ENCODE measurements around the gene AUTS2. TPM values are rescaled to one million over a fixed set of nuclear protein-coding genes. Genes with fewer than 3 reads are reported as not detected.

Gene AUTS2
- total RNA-seq, 1 experiment from 2014 or later = 256 TPM

GRCh38 chr7:70556761-70557160 is 958.5 kb downstream of the AUTS2 start:
- H2BK120ac ChIP-seq (ENCODE audit: low read depth, low read length, poor library complexity, severe bottlenecking) = no peak overlapping the region
- H3K4me3 Mint-ChIP-seq = no peak overlapping the region
- H3T11ph ChIP-seq (ENCODE audit: low read length) = no peak overlapping the region
- no peak overlapping the region for H3K27ac Mint-ChIP-seq
- no peak overlapping the region for H3K9ac ChIP-seq (ENCODE audit: extremely low read depth, insufficient read length, low read length)
- H2BK12ac ChIP-seq (ENCODE audit: insufficient read length, low read depth, low read length) = no peak overlapping the region
- peaks cover 5% of the 10 kb centered on the region for H3K9me3 ChIP-seq (ENCODE audit: control insufficient read depth, low read depth, low read length)
- no peak overlapping the region for H2AFZ ChIP-seq (ENCODE audit: low read length)
- H3K27ac ChIP-seq (ENCODE audit: insufficient read length, low read depth, low read length) = no peak overlapping the region
- H3K79me1 ChIP-seq (ENCODE audit: insufficient read depth, low read depth, low read length, poor library complexity, severe bottlenecking) = no peaks in the 10 kb centered on the region
- no peaks in the 10 kb centered on the region for H4K20me1 ChIP-seq (ENCODE audit: control insufficient read depth, insufficient read depth, insufficient read length)
- no peaks in the 10 kb centered on the region for H3K27me3 ChIP-seq (ENCODE audit: insufficient read depth, low read length)
- no peak overlapping the region for H3K56ac ChIP-seq (ENCODE audit: insufficient read length, low read depth, low read length)
- no peak overlapping the region for H2AK5ac ChIP-seq (ENCODE audit: insufficient read length, low read length)
- H3K23ac ChIP-seq (ENCODE audit: insufficient read length, low read depth, low read length) = no peak overlapping the region
- no peaks in the 10 kb centered on the region for H3K4me1 Mint-ChIP-seq
- TF ChIP-seq CTCF (conservative IDR thresholded peaks at IDR 0.05) = no peak
- no peak overlapping the region for H2BK20ac ChIP-seq (ENCODE audit: low read depth, low read length, poor library complexity, severe bottlenecking)
- H3K27me3 Mint-ChIP-seq (ENCODE audit: low read depth) = peaks cover 9% of the 10 kb centered on the region; the same call in 1 of the 2 replicates
- H3K14ac ChIP-seq (ENCODE audit: insufficient read depth, low read length) = no peak overlapping the region
- H3K4me2 ChIP-seq (ENCODE audit: insufficient read depth, insufficient read length, low read length) = no peak overlapping the region
- no peak overlapping the region for H4K5ac ChIP-seq (ENCODE audit: insufficient read length, low read depth, low read length)
- H3K9me3 Mint-ChIP-seq = peaks cover 11 to 16% of the 10 kb centered on the region in 2 experiments
- no peak overlapping the region for H2BK5ac ChIP-seq (ENCODE audit: insufficient read length, low read length)
- no peaks in the 10 kb centered on the region for H3K4me1 ChIP-seq (ENCODE audit: insufficient read depth, low read length)
- no peak overlapping the region for H2BK15ac ChIP-seq (ENCODE audit: low read depth, low read length)
- H3K36me3 Mint-ChIP-seq (ENCODE audit: insufficient read depth in 1 of 3, low read depth in 3 of 3) = peaks cover 3 to 13% (median 6%) of the 10 kb centered on the region in 3 experiments; a peak in 6 of 7 replicates
- no CpG with 5 or more reads among the region's 2 CpGs for WGBS (ENCODE audit: extremely low coverage, insufficient read length, low lambda C conversion rate)
- no peak overlapping the region for H4K8ac ChIP-seq (replicated peaks; ENCODE audit: insufficient read length, low read depth, low read length)
- no peaks in the 10 kb centered on the region for H3K79me2 ChIP-seq (ENCODE audit: insufficient read depth, low read length)
- H3K23me2 ChIP-seq (ENCODE audit: insufficient read length, low read depth, low read length, poor library complexity, severe bottlenecking) = no peaks in the 10 kb centered on the region
- no peak for DNase-seq
- no peak overlapping the region for H4K91ac ChIP-seq (ENCODE audit: insufficient read length, low read depth, low read length)
- no peak overlapping the region for H3K4ac ChIP-seq (ENCODE audit: low read depth, low read length)
- H3K18ac ChIP-seq (ENCODE audit: insufficient read length, low read depth, low read length) = no peak overlapping the region

Data from H9 (cell line).